SH-SY5Y (cell line): Measurements from ENCODE around the gene NEK10.

Source experiments
- GATA2 ChIP-seq: IDR thresholded peaks from 2 replicates; pipeline ENCODE4 v1.6.1; 2011; ENCODE audit warnings: mild to moderate bottlenecking, low read depth, low read length
- GATA3 ChIP-seq: IDR thresholded peaks from 2 replicates; pipeline ENCODE4 v1.6.1; 2011; ENCODE audit warnings: low read depth, mild to moderate bottlenecking, low read length, moderate library complexity

GRCh38 chr3:27185231-27185989 is 183.8 kb downstream of the NEK10 start:
- no peak for TF ChIP-seq GATA2
- no peak for TF ChIP-seq GATA3
